Gastroesophageal sphincter (tissue), 3 donors: ENCODE measurements around the gene UAP1.

Source experiments
- CTCF ChIP-seq, 4 experiments: fragments of 200-600 bp in 2 of 4; fragments of 450-650 bp in 2 of 4; sonication (generic) in 1 of 4; IDR thresholded peaks; one replicate each; pipeline ENCODE4 v1.5.1; 2017 to 2019; ENCODE audit warnings: antibody characterized with exemption in 4 of 4, mild to moderate bottlenecking in 2 of 4, moderate library complexity in 2 of 4
- POLR2A ChIP-seq, 2 donors: fragments of 450-650 bp; IDR thresholded peaks; one replicate each; pipeline ENCODE4 v1.6.1; 2017; ENCODE audit warnings: antibody characterized with exemption in 2 of 2, mild to moderate bottlenecking in 2 of 2, moderate library complexity in 1 of 2
- POLR2AphosphoS5 ChIP-seq: sonication (generic); formaldehyde crosslinking; IDR thresholded peaks from one replicate; pipeline ENCODE4 v1.6.1; 2017; ENCODE audit warnings: antibody characterized with exemption

- TF ChIP-seq CTCF (IDR thresholded peaks at IDR 0.05), result no peak
- TF ChIP-seq POLR2AphosphoS5, result no peak
- no peak for TF ChIP-seq POLR2A (IDR thresholded peaks at IDR 0.05)
Measured at GRCh38 chr1:162626761-162627160, 65.2 kb downstream of the UAP1 start.
